Measurements from ENCODE around the gene ZFYVE28.

GRCh38 chr4:2303121-2303685, 115.2 kb downstream of the ZFYVE28 start:
- no peak for TF ChIP-seq GATA2 (IDR thresholded peaks at IDR 0.05; ENCODE audit: low read depth, low read length)
- TF ChIP-seq GATA3 (IDR thresholded peaks at IDR 0.05; ENCODE audit: low read depth, low read length), result no peak

Measured in SH-SY5Y (cell line).